Measurements from ENCODE around the gene MAN2A1. TPM values are rescaled to one million over a fixed set of nuclear protein-coding genes. Genes with fewer than 3 reads are reported as not detected.

Gene MAN2A1
- 10 to 100 TPM; 31.7 to 48.8 (median 44.8) TPM for polyA plus RNA-seq (ENCODE audit: insufficient read depth in 1 of 5, insufficient read length in 5 of 5, low replicate concordance in 1 of 5)
- long read RNA-seq, donor 1, full-length matches to known transcripts = 2 of 2 reads
- long read RNA-seq, donor 1, partial matches to known transcripts = 0 of 2 reads
- long read RNA-seq, donor 1, other reads (novel, unspliced or antisense) = 0 of 2 reads
- long read RNA-seq, donor 2, full-length matches to known transcripts = 5 of 5 reads
- long read RNA-seq, donor 2, partial matches to known transcripts = 0 of 5 reads
- long read RNA-seq, donor 2, other reads (novel, unspliced or antisense) = 0 of 5 reads
- long read RNA-seq, donor 3, full-length matches to known transcripts = 5 of 5 reads
- long read RNA-seq, donor 3, partial matches to known transcripts = 0 of 5 reads
- long read RNA-seq, donor 3, other reads (novel, unspliced or antisense) = 0 of 5 reads
- long read RNA-seq, donor 4, full-length matches to known transcripts = 2 of 32 reads
- long read RNA-seq, donor 4, partial matches to known transcripts = 30 of 32 reads
- long read RNA-seq, donor 4, other reads (novel, unspliced or antisense) = 0 of 32 reads
- long read RNA-seq, donor 5, full-length matches to known transcripts = 4 of 32 reads
- long read RNA-seq, donor 5, partial matches to known transcripts = 28 of 32 reads
- long read RNA-seq, donor 5, other reads (novel, unspliced or antisense) = 0 of 32 reads
- long read RNA-seq, donor 6, full-length matches to known transcripts = 4 of 20 reads
- long read RNA-seq, donor 6, partial matches to known transcripts = 16 of 20 reads
- long read RNA-seq, donor 6, other reads (novel, unspliced or antisense) = 0 of 20 reads
- long read RNA-seq, donor 7, full-length matches to known transcripts = 1 of 1 reads
- long read RNA-seq, donor 7, partial matches to known transcripts = 0 of 1 reads
- long read RNA-seq, donor 7, other reads (novel, unspliced or antisense) = 0 of 1 reads
- long read RNA-seq, donor 8 = 0 reads

- peak; percentile 78 to 80 for DNase-seq
Measured at GRCh38 chr5:109689740-109690241, at the start of gene MAN2A1. Gene MAN2A1 (plus strand): TSS chr5:109689927. CDS start chr5:109690418, 491 bp downstream.

DNA sequence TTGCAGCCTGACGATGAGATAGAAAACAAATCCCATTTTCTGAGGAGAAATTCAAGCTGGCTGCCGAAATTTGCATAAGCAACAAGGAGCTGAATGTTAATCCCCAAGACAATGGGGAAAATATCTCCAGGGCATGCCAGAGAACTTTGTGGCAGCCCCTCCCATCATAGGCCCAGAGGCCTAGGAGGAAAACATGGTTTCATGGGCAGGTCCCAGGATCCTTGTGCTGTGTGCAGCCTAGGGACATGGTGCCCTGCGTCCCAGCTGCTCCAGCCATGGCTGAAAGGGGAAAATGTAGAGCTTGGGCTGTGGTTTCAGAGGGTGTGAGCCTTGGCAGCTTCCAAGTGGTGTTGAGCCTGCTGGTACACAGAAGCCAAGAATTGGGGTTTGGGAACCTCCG is 48.8 kb upstream of the MAN2A1 start:
- no peak for DNase-seq

- DNase-seq = no peak
Measured at GRCh38 chr5:109643791-109644350, 45.9 kb upstream of the MAN2A1 start.

DNA sequence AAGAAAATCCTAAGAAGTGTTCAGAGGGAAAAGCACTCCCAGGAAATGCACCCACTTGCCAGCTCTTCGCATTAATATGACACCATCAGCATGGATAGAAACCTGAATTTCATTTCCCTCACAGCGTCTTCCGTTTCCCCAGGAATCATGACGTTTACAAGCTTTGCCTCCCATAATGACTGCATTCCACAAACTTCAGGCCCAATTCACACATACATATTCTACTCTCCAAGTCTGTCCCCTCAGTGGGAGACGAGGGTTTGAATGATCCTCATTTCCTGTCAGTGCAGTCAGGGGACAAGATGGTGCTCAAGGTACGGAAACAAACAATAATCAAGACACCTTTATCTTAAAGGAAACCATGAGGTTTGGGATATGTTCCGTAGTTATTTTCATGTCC is 44.9 kb upstream of the MAN2A1 start:
- DNase-seq = no peak

- peak in 1 of 2 donors; percentile 21 for DNase-seq
Measured at GRCh38 chr5:109645707-109646192, 44.0 kb upstream of the MAN2A1 start.

- no peak for DNase-seq
Measured at GRCh38 chr5:109649318-109649717, 40.4 kb upstream of the MAN2A1 start.

GRCh38 chr5:109650493-109650892 is 39.2 kb upstream of the MAN2A1 start:
- no peak for DNase-seq

DNA sequence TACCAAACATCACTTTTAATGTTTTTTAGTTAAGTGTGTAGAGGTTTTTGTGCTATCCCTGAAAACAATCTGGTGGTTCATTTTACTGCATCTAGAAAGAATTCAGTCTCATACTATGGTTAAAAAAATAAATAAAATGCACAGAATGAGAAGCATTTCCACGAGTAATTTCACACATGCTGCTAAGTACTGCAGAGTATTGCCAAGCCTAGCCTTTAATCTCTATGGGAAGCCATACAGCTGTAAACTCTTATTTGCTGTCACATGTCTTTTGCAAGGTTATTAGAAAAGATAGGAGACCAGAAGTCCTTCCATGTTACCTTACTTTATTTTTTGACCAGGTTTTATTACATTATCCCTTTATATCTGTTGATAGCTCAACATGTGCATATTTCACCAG is 37.6 kb upstream of the MAN2A1 start:
- no peak for DNase-seq

- no peak for DNase-seq
Measured at GRCh38 chr5:109653042-109653441, 36.7 kb upstream of the MAN2A1 start.

DNA sequence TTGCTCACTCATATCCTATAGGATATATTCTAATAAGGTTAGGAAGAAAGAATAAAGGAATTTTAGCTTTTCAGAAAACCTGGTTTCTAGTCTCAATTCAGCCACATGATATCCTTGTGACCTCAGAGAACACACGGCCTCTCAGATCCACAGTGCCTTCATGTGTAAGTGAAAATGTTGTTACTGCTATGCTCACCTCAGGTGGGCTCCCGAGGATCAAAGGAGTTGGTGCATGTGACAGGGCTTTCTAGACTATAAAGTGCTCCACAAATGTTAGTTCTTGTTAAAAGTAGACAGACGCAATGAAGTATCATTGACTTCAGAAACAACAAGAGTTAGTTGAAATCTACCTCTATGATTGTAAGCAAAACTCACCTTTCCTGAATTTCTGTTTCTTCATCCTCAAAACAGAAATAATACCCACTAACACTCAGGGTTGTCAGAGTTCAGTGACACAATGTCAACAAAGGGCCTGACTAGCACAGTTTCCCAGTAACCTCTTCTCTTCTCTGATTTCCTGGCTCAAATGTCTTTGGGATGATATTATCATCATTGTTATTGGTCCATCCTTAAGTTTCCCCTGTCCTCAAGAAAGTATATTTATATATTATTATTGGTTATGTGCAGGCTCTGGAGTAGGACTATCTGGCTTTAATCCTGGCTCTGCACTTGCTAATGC is 36.0 kb upstream of the MAN2A1 start:
- peak in 1 of 2 donors; percentile 18 for DNase-seq

DNA sequence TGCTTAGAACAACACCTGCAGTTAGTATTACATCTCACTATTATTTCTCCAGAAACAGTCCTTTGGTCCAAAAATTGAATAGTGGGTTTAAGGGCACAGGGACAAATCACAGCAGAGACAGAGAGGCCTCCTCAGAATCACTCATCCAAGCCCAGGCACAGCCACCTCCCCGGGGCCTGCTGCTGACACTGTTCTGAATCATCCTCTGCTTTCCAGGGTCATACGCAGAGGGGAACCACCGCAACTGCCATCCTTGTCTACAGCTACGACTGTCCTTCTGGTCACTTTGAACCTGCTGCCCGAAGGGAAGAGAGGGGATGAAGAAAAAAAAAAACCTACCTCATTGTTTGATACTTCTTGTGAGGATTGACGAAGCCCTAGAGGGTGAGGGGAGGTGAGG is 35.3 kb upstream of the MAN2A1 start:
- DNase-seq = no peak

GRCh38 chr5:109655841-109656240 is 33.9 kb upstream of the MAN2A1 start:
- no peak for DNase-seq

DNA sequence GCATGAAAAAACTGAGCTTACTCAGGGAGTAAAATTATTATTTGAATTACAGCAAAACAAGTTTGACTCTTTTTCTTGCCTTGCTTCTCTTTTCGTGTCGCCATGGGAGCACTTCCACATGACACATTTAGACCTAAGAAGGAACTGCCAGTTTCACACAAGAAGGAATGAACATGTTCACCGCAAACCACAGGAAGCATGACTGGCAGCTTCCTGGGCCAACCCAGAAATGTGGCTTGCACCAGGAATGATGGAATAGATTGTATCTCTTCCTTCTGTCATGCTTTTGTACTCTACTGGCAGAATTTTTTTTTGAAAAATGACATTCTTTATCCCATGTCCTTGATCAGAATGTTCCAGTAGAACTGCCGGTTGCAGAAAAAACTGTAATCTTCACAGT is 32.9 kb upstream of the MAN2A1 start:
- DNase-seq = peak in 1 of 2 donors; percentile 17

GRCh38 chr5:109659901-109660300 is 29.8 kb upstream of the MAN2A1 start:
- DNase-seq = no peak

DNA sequence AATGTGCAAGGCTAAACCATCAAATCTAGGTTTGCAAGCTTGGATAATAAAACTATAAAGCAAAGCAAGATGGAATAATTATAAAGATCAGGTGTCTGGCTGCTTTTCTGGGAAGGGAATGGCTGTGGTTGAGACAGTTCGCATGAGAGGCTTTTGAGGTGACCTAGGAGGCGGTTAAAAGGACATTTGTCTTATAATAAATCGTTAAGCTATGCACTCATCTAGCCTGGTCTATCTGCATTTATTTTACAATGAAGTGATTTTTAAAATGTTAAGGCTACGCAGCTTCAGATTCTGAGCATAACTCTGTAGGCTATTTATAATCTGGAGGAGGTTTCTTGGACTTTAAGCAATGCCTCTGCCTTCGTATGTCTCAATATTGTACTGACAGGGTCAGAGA is 29.4 kb upstream of the MAN2A1 start:
- DNase-seq = no peak

DNA sequence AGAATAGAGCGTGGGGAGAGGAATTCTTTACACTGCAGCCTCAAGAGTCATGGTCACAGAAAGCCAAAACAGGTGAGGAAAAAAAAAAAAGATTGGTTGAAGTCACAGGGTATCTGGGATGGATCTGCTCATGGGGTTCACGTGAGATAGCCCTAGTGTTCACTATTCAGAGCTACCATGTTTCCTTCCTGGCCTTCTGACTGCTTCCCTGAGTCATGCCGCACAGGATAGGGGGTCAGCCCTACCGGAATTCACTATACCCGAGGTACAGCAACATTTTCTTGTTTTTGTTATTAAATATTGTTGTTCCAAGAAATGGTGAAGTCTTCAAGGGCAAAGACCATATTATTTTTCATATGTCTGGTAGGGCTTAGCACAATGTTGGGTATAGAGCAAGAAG is 21.5 kb upstream of the MAN2A1 start:
- DNase-seq = no peak

GRCh38 chr5:109668668-109669422 is 20.9 kb upstream of the MAN2A1 start:
- no peak for DNase-seq

GRCh38 chr5:109669991-109670706 is 19.6 kb upstream of the MAN2A1 start:
- DNase-seq = no peak

- no peak for DNase-seq
Measured at GRCh38 chr5:109671136-109671535, 18.6 kb upstream of the MAN2A1 start.

GRCh38 chr5:109674596-109674995 is 15.1 kb upstream of the MAN2A1 start:
- DNase-seq = no peak
